OCI-LY1 (cell line): ENCODE results near the gene TIMM13.
"Not testable (repeated sequence)": the region's sequence is repeated elsewhere in the genome, so short reads cannot be mapped to it uniquely, and the experiment has no call there.

Experiments
- CTCF ChIP-seq: fragments of 200-600 bp; sonication (generic), shearing (Covaris generic); IDR thresholded peaks from 2 replicates; pipeline ENCODE4 v1.5.1; 2017; ENCODE audit warnings: mild to moderate bottlenecking, antibody characterized with exemption, low read length, moderate library complexity, mixed read lengths
- EZH2 ChIP-seq: fragments of 200-600 bp; sonication (generic), shearing (Covaris generic); IDR thresholded peaks from 2 replicates; pipeline ENCODE4 v1.8.0; 2017; ENCODE audit warnings: borderline replicate concordance, mixed run types, mild to moderate bottlenecking, antibody characterized with exemption, low read length, moderate library complexity, mixed read lengths

- TF ChIP-seq CTCF, EZH2: not testable (repeated sequence)
Observed at GRCh38 chr19:2463694-2464093, 36.3 kb upstream of the TIMM13 start.
